B cell (primary cell): ENCODE measurements around the gene COBLL1. TPM values are rescaled to one million over a fixed set of nuclear protein-coding genes. Genes with fewer than 3 reads are reported as not detected.

ENCODE experiments used
- ATAC-seq: fragments of 200-7000 bp; cut with Tn5 transposase; one replicate; pipeline ENCODE4 v1.10.0; 2021; ENCODE audit warnings: low read depth, mild to moderate bottlenecking, moderate number of reproducible peaks, moderate library complexity
- CTCF ChIA-PET: fragments of 350-600 bp; sonication (Branson Sonifier 250); formaldehyde crosslinking; loops from one replicate; lab custom pipeline; 2021; ENCODE audit warnings: antibody characterized with exemption, inconsistent platforms; lab: Charles Lee
- POLR2A ChIA-PET: fragments of 350-600 bp; sonication (Branson Sonifier 250); formaldehyde crosslinking; loops from one replicate; lab custom pipeline; 2021; ENCODE audit warnings: antibody characterized with exemption; lab: Charles Lee
- DNase-seq: peaks from one replicate; pipeline ENCODE4 v3.0.0; 2013
- H2AFZ ChIP-seq: 2 replicates; pipeline ENCODE4 v1.6.1; 2012; ENCODE audit warnings: mild to moderate bottlenecking, low read depth, low read length; ENCODE audit not compliant: insufficient read depth, poor library complexity, severe bottlenecking
- H3K27ac ChIP-seq, 2 donors: 1 replicate in 1 of 2; 2 replicates in 1 of 2; pipeline ENCODE4 v1.5.1; 2012 to 2013; ENCODE audit warnings: low read length in 2 of 2, mild to moderate bottlenecking in 2 of 2, moderate library complexity in 1 of 2
- H3K27me3 ChIP-seq, 4 experiments: fragments of 200-600 bp in 1 of 4; sonication (generic) in 1 of 4; replicated peaks in 1 of 4; 1 replicate in 2 of 4; 2 replicates in 2 of 4; pipeline versions ENCODE4 v1.6.1 to v1.7.0; 2013 to 2016; ENCODE audit warnings: low read length in 3 of 4, mild to moderate bottlenecking in 2 of 4, mixed read lengths in 1 of 4, moderate library complexity in 1 of 4; ENCODE audit not compliant: insufficient read depth in 4 of 4, control insufficient read depth in 3 of 4; ENCODE audit errors: control extremely low read depth in 1 of 4
- H3K36me3 ChIP-seq, 2 experiments: replicated peaks in 1 of 2; 1 replicate in 1 of 2; 2 replicates in 1 of 2; pipeline versions ENCODE4 v1.6.1 to v1.7.1; 2013; ENCODE audit warnings: low read length in 1 of 2; ENCODE audit not compliant: insufficient read depth in 2 of 2, control insufficient read depth in 1 of 2; ENCODE audit errors: control extremely low read depth in 1 of 2, extremely low read depth in 1 of 2
- H3K4me1 ChIP-seq, 2 donors: fragments of 200-600 bp in 1 of 2; sonication (generic) in 1 of 2; 1 replicate in 1 of 2; 2 replicates in 1 of 2; pipeline versions ENCODE4 v1.5.1 to v1.6.1; 2013 to 2017; ENCODE audit warnings: low read length in 2 of 2; ENCODE audit not compliant: control insufficient read depth in 2 of 2, insufficient read depth in 2 of 2
- H3K4me2 ChIP-seq: replicated peaks from 2 replicates; pipeline ENCODE3; 2012; ENCODE audit warnings: mild to moderate bottlenecking, low read depth, low read length; ENCODE audit not compliant: poor library complexity, severe bottlenecking
- H3K4me3 ChIP-seq, 5 experiments: fragments of 200-600 bp in 1 of 5; sonication (generic) in 1 of 5; 1 replicate in 3 of 5; 2 replicates in 2 of 5; pipeline versions ENCODE4 v1.5.1 to v1.7.0; 2011 to 2016; ENCODE audit warnings: low read length in 4 of 5, mild to moderate bottlenecking in 4 of 5, low read depth in 2 of 5, control low read depth in 1 of 5, moderate library complexity in 1 of 5; ENCODE audit not compliant: insufficient read depth in 1 of 5; ENCODE audit errors: control extremely low read depth in 1 of 5, extremely low read depth in 1 of 5
- H3K79me2 ChIP-seq: fragments of 200-600 bp; sonication (generic); one replicate; pipeline ENCODE4 v1.6.0; 2016; ENCODE audit warnings: low read length; ENCODE audit not compliant: control insufficient read depth, insufficient read depth
- H3K9ac ChIP-seq: fragments of 200-600 bp; sonication (generic); 2 replicates; pipeline ENCODE4 v1.6.1; 2017; ENCODE audit warnings: mild to moderate bottlenecking, low read length, moderate library complexity
- H3K9me3 ChIP-seq, 3 donors: one replicate each; pipeline versions ENCODE4 v1.6.1 to v1.7.1; 2013; ENCODE audit warnings: low read length in 2 of 3; ENCODE audit not compliant: control insufficient read depth in 2 of 3, insufficient read depth in 1 of 3; ENCODE audit errors: control extremely low read depth in 1 of 3
- H4K20me1 ChIP-seq: 2 replicates; pipeline ENCODE4 v1.6.0; 2012; ENCODE audit warnings: mild to moderate bottlenecking, low read length; ENCODE audit not compliant: insufficient read depth, control insufficient read depth, poor library complexity, severe bottlenecking
- H3K27ac Mint-ChIP-seq: one replicate; pipeline ENCODE4 v1.8.0; 2021; ENCODE audit warnings: mixed read lengths
- H3K27me3 Mint-ChIP-seq: one replicate; pipeline ENCODE4 v1.8.0; 2021; ENCODE audit warnings: mixed read lengths
- H3K4me1 Mint-ChIP-seq: one replicate; pipeline ENCODE4 v1.8.0; 2021; ENCODE audit warnings: mixed read lengths
- H3K4me3 Mint-ChIP-seq: one replicate; pipeline ENCODE4 v1.8.0; 2021; ENCODE audit warnings: mixed read lengths
- H3K9me3 Mint-ChIP-seq: one replicate; pipeline ENCODE4 v1.8.0; 2022; ENCODE audit warnings: mixed read lengths; ENCODE audit not compliant: insufficient read depth
- EZH2 ChIP-seq: IDR thresholded peaks from 2 replicates; pipeline ENCODE4 v1.6.1; 2012; ENCODE audit warnings: borderline replicate concordance, low read depth, mild to moderate bottlenecking, moderate library complexity, low read length; ENCODE audit not compliant: insufficient read depth, poor library complexity, severe bottlenecking
- WGBS: methylation state at CpG from one replicate; pipeline ENCODE4 v1.1.5; 2013; ENCODE audit warnings: missing lambda C conversion rate; ENCODE audit not compliant: insufficient coverage; 5-methylcytosine and 5-hydroxymethylcytosine counted together
- intact Hi-C: fragments of 100-400 bp; cut with micrococcal nuclease; formaldehyde crosslinking; loops from one replicate; pipeline ENCODE4 v1.10.0; 2022
- polyA plus RNA-seq: library from polyadenylated mRNA; depleted of rRNA; stranded (reverse); fragments of >200 nt; gene quantifications from 2 replicates; pipeline ENCODE4 v1.2.3, GENCODE V29; 2012
- total RNA-seq, 2 donors: library from RNA; stranded (reverse); fragments of 120-200 nt in 1 of 2; gene quantifications; 1 replicate in 1 of 2; 2 replicates in 1 of 2; pipeline versions ENCODE4 v1.2.3 to v1.2.4, GENCODE V29; 2013 to 2022
- TF ChIP-seq, protein P1 (sequence below): fragments of 200-600 bp; IDR thresholded peaks from one replicate; pipeline ENCODE4 v1.8.0; 2022; ENCODE audit warnings: antibody characterized with exemption, mild to moderate bottlenecking

The COBLL1 gene
- total and polyA plus RNA-seq, 2 donors (not counting 1 experiment from before 2014, with no cell fraction given), result 45.1 to 234 TPM

DNA sequence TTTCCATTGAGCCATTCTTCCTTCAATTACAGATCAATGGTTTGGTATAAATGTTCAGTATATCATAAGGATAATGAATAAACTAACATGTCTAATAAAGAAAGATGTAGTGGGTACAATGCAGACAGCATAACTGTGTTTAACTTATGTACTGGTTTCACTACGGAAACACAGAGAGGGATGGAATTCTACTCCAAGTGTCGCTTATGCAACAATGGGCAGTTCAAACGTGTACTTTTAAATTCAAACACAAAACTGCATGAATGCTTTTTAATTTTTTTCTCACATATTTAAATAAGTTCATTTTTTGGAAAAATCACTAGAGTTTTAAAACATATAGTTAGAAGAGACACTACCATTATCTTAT, 74.7 kb downstream of the COBLL1 start:
- CTCF ChIA-PET, result no interaction called here
- H3K79me2 ChIP-seq, result peaks cover 40% of the 10 kb centered on the region
- no peak for TF ChIP-seq EZH2
- TF ChIP-seq, protein P1, sequence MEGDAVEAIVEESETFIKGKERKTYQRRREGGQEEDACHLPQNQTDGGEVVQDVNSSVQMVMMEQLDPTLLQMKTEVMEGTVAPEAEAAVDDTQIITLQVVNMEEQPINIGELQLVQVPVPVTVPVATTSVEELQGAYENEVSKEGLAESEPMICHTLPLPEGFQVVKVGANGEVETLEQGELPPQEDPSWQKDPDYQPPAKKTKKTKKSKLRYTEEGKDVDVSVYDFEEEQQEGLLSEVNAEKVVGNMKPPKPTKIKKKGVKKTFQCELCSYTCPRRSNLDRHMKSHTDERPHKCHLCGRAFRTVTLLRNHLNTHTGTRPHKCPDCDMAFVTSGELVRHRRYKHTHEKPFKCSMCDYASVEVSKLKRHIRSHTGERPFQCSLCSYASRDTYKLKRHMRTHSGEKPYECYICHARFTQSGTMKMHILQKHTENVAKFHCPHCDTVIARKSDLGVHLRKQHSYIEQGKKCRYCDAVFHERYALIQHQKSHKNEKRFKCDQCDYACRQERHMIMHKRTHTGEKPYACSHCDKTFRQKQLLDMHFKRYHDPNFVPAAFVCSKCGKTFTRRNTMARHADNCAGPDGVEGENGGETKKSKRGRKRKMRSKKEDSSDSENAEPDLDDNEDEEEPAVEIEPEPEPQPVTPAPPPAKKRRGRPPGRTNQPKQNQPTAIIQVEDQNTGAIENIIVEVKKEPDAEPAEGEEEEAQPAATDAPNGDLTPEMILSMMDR, result no peak
- no peak overlapping the region for H3K4me3 ChIP-seq
- no peaks in the 10 kb centered on the region for H4K20me1 ChIP-seq
- peaks cover 25% of the 10 kb centered on the region for H3K4me1 Mint-ChIP-seq
- no peaks in the 10 kb centered on the region for H3K9me3 ChIP-seq
- peaks cover 13 to 14% of the 10 kb centered on the region in 2 donors for H3K4me1 ChIP-seq
- no peak overlapping the region for H3K4me2 ChIP-seq
- WGBS, result 100% methylated on average over 1 of the region's 3 CpGs
- no peak overlapping the region for H3K27ac ChIP-seq
- H3K9me3 Mint-ChIP-seq, result no peaks in the 10 kb centered on the region
- H3K4me3 Mint-ChIP-seq, result no peak overlapping the region
- H2AFZ ChIP-seq, result no peak overlapping the region
- H3K36me3 ChIP-seq, result no peaks in the 10 kb centered on the region
- intact Hi-C loops, result no loop called here
- no peak for ATAC-seq
- POLR2A ChIA-PET, result no interaction called here
- H3K27ac Mint-ChIP-seq, result no peak overlapping the region
- H3K27me3 ChIP-seq, result no peaks in the 10 kb centered on the region
- no peak for DNase-seq
- H3K27me3 Mint-ChIP-seq, result no peaks in the 10 kb centered on the region
- H3K9ac ChIP-seq, result no peak overlapping the region

DNA sequence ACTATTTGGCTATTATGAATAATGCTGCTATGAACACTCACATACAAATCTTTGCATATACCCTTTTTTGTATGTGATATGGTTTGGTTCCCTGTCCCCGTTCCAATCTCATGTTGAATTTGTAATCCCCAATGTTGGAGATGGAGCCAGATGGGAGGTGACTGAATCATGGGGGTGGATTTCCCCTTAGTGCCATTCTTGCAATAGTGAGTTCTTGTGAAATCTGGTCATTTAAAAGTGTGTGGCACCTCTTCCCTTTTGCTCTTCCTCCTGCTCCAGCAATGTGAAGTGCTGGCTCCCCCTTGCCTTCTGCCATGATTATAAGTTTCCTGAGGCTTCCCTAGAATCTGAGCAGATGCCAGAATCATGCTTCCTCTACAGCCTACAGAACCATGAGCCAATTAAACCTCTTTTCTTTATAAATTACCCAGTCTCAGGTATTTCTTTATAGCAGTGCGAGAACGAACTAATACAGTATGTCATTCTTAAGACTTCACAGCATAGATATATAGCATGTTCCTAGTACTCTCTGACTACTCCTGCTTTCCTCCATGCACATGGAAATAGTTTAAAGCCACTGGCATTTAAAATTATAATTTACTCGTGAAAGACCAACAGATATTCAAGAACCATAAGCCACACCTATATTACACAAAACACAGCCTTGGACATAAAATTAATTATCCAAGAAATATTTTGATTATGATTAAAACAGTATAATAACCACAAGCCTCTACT, 75.2 kb downstream of the COBLL1 start:
- no peak overlapping the region for H3K4me2 ChIP-seq
- TF ChIP-seq, protein P1, result no peak
- TF ChIP-seq EZH2, result no peak
- peaks cover 18 to 19% of the 10 kb centered on the region in 2 donors for H3K4me1 ChIP-seq
- Mint-ChIP-seq H3K27ac (no peak overlapping the region), H3K4me1 (peaks cover 30% of the 10 kb centered on the region), H3K27me3 (no peaks in the 10 kb centered on the region), H3K4me3 (no peak overlapping the region), H3K9me3 (no peaks in the 10 kb centered on the region)
- 100% methylated on average over 2 of the region's 4 CpGs for WGBS
- ATAC-seq (no peak), DNase-seq (no peak)
- H3K9me3 ChIP-seq, result no peaks in the 10 kb centered on the region
- POLR2A ChIA-PET, result no interaction called here
- no peaks in the 10 kb centered on the region for H3K36me3 ChIP-seq
- H3K27me3 ChIP-seq, result no peaks in the 10 kb centered on the region
- intact Hi-C loops, result no loop called here
- no peak overlapping the region for H3K27ac ChIP-seq
- CTCF ChIA-PET, result interaction anchor here (1.2 kb wide), 1 partner anchor 61 kb away, joined by 3 read pairs; no protein-coding TSS in a partner anchor
- H3K79me2 ChIP-seq, result peaks cover 40% of the 10 kb centered on the region
- no peak overlapping the region for H3K4me3 ChIP-seq
- no peak overlapping the region for H3K9ac ChIP-seq
- no peaks in the 10 kb centered on the region for H4K20me1 ChIP-seq
- H2AFZ ChIP-seq, result no peak overlapping the region
